Transverse colon (tissue), 4 donors: ENCODE measurements around the gene DNAJC12.

Source experiments
- CTCF ChIP-seq, 5 experiments: fragments of 200-600 bp in 3 of 5; fragments of 450-650 bp in 2 of 5; sonication (generic) in 3 of 5; IDR thresholded peaks; 1 replicate in 2 of 5; 2 replicates in 3 of 5; pipeline ENCODE4 v1.5.1; 2016 to 2017; ENCODE audit warnings: antibody characterized with exemption in 5 of 5, inconsistent platforms in 3 of 5, mild to moderate bottlenecking in 2 of 5, moderate library complexity in 1 of 5
- EP300 ChIP-seq: sonication (generic); formaldehyde crosslinking; IDR thresholded peaks from one replicate; pipeline ENCODE4 v1.6.1; 2017; ENCODE audit warnings: antibody characterized with exemption, low read depth
- POLR2A ChIP-seq: fragments of 450-650 bp; IDR thresholded peaks from one replicate; pipeline ENCODE4 v1.6.1; 2016; ENCODE audit warnings: antibody characterized with exemption, mild to moderate bottlenecking, moderate library complexity
- POLR2AphosphoS5 ChIP-seq, 3 donors: sonication (generic); formaldehyde crosslinking; IDR thresholded peaks; one replicate each; pipeline ENCODE4 v1.6.1; 2016; ENCODE audit warnings: antibody characterized with exemption in 3 of 3

- TF ChIP-seq POLR2A, result no peak
- no peak for TF ChIP-seq POLR2AphosphoS5 (IDR thresholded peaks at IDR 0.05)
- no peak for TF ChIP-seq CTCF (IDR thresholded peaks at IDR 0.05)
- TF ChIP-seq EP300, result no peak
Measured at GRCh38 chr10:67864607-67865371, 26.8 kb upstream of the DNAJC12 start.
